ENCODE data around the gene EIF3D. TPM values are rescaled to one million over a fixed set of nuclear protein-coding genes. Genes with fewer than 3 reads are reported as not detected.
"Not testable (repeated sequence)": the region's sequence is repeated elsewhere in the genome, so short reads cannot be mapped to it uniquely, and the experiment has no call there.

Gene EIF3D
- polyA plus RNA-seq, 3 donors: 319 to 329 (median 322) TPM

GRCh38 chr22:36550701-36551495 is 21.9 kb upstream of the EIF3D start:
- DNase-seq (ENCODE audit: low read depth in 3 of 3, low spot score in 2 of 3): no peak

- no peak for DNase-seq (ENCODE audit: low read depth in 3 of 3, low spot score in 2 of 3)
Measured at GRCh38 chr22:36549033-36549432, 20.1 kb upstream of the EIF3D start.

- DNase-seq (ENCODE audit: low read depth in 3 of 3, low spot score in 2 of 3): no peak
Measured at GRCh38 chr22:36548606-36549005, 19.6 kb upstream of the EIF3D start.

- no peak for DNase-seq (ENCODE audit: low read depth in 3 of 3, low spot score in 2 of 3)
Measured at GRCh38 chr22:36546932-36547331, 18.0 kb upstream of the EIF3D start.

- DNase-seq (ENCODE audit: low read depth in 3 of 3, low spot score in 2 of 3): no peak
Measured at GRCh38 chr22:36546092-36546804, 17.3 kb upstream of the EIF3D start.

GRCh38 chr22:36544107-36544620 is 15.2 kb upstream of the EIF3D start:
- no peak for DNase-seq (ENCODE audit: low read depth in 3 of 3, low spot score in 2 of 3)

GRCh38 chr22:36541831-36542411 is 13.0 kb upstream of the EIF3D start:
- DNase-seq (ENCODE audit: low read depth in 3 of 3, low spot score in 2 of 3): no peak

GRCh38 chr22:36540867-36541642 is 12.1 kb upstream of the EIF3D start:
- peak in 1 of 3 donors; percentile 29 for DNase-seq (ENCODE audit: low read depth in 3 of 3, low spot score in 2 of 3)

- no peak for DNase-seq (ENCODE audit: low read depth in 3 of 3, low spot score in 2 of 3)
Measured at GRCh38 chr22:36538529-36538928, 9.6 kb upstream of the EIF3D start.

- peak in 1 of 3 donors; percentile 32 for DNase-seq (ENCODE audit: low read depth in 3 of 3, low spot score in 2 of 3)
Measured at GRCh38 chr22:36536717-36537116, 7.8 kb upstream of the EIF3D start.

- not testable (repeated sequence) for DNase-seq (ENCODE audit: low read depth in 3 of 3, low spot score in 2 of 3)
Measured at GRCh38 chr22:36533320-36533719, 4.4 kb upstream of the EIF3D start.

GRCh38 chr22:36532466-36532865 is 3.5 kb upstream of the EIF3D start:
- no peak for DNase-seq (ENCODE audit: low read depth in 3 of 3, low spot score in 2 of 3)

- no peak for DNase-seq (ENCODE audit: low read depth in 3 of 3, low spot score in 2 of 3)
Measured at GRCh38 chr22:36528341-36528740, 625 bp downstream of the EIF3D start.

- DNase-seq (ENCODE audit: low read depth in 3 of 3, low spot score in 2 of 3): no peak
Measured at GRCh38 chr22:36522662-36523061, 6.3 kb downstream of the EIF3D start.

- no peak for DNase-seq (ENCODE audit: low read depth in 3 of 3, low spot score in 2 of 3)
Measured at GRCh38 chr22:36520423-36520822, 8.5 kb downstream of the EIF3D start.

- not testable (repeated sequence) for DNase-seq (ENCODE audit: low read depth in 3 of 3, low spot score in 2 of 3)
Measured at GRCh38 chr22:36519906-36520305, 9.1 kb downstream of the EIF3D start.

GRCh38 chr22:36514766-36515165 is 14.2 kb downstream of the EIF3D start:
- no peak for DNase-seq (ENCODE audit: low read depth in 3 of 3, low spot score in 2 of 3)

GRCh38 chr22:36512991-36513390 is 16.0 kb downstream of the EIF3D start:
- DNase-seq (ENCODE audit: low read depth in 3 of 3, low spot score in 2 of 3): no peak

GRCh38 chr22:36512333-36512732 is 16.6 kb downstream of the EIF3D start:
- DNase-seq (ENCODE audit: low read depth in 3 of 3, low spot score in 2 of 3): no peak

- DNase-seq (ENCODE audit: low read depth in 3 of 3, low spot score in 2 of 3): no peak
Measured at GRCh38 chr22:36510966-36511881, 17.7 kb downstream of the EIF3D start.

Data from right renal cortex interstitium (tissue), 3 donors.